ENCODE measurements around the gene PJA2.
"Not testable (repeated sequence)": the region's sequence is repeated elsewhere in the genome, so short reads cannot be mapped to it uniquely, and the experiment has no call there.

Gene PJA2

DNA sequence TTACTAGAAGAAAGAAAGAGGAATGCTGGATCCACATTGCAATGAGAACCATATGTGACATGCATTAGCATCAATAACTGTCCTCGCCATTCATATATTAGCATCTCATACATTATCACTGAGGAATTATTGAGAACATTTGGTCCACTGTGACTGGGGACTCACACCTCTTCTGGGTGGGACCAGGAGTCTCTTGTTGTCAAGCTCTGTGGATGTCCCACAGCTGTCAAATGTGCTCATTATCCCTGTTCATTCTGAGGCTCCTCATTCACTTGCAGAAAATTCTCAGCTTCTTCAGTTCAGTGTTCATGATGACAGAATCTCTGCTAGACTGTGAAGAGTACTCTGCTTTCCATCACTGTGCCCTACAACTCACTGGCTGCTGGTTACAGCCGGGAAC, 109.4 kb downstream of the PJA2 start:
- TF ChIP-seq, protein P1, sequence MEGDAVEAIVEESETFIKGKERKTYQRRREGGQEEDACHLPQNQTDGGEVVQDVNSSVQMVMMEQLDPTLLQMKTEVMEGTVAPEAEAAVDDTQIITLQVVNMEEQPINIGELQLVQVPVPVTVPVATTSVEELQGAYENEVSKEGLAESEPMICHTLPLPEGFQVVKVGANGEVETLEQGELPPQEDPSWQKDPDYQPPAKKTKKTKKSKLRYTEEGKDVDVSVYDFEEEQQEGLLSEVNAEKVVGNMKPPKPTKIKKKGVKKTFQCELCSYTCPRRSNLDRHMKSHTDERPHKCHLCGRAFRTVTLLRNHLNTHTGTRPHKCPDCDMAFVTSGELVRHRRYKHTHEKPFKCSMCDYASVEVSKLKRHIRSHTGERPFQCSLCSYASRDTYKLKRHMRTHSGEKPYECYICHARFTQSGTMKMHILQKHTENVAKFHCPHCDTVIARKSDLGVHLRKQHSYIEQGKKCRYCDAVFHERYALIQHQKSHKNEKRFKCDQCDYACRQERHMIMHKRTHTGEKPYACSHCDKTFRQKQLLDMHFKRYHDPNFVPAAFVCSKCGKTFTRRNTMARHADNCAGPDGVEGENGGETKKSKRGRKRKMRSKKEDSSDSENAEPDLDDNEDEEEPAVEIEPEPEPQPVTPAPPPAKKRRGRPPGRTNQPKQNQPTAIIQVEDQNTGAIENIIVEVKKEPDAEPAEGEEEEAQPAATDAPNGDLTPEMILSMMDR (IDR thresholded peaks at IDR 0.05; ENCODE audit: low read depth, low read length, missing control alignments) = no peak
- no peak for DNase-seq
- no peaks in the 10 kb centered on the region for H3K36me3 ChIP-seq (replicated peaks)
- in situ Hi-C loops (cut with HindIII; ENCODE audit: low pct_ligation_motif_present, low sequenced_read_pairs) = no loop called here
- H3K27ac ChIP-seq = no peak overlapping the region
- no peaks in the 10 kb centered on the region for H3K27me3 ChIP-seq (replicated peaks)
- no peak overlapping the region for H3K4me3 ChIP-seq (ENCODE audit: low read depth, low read length)

DNA sequence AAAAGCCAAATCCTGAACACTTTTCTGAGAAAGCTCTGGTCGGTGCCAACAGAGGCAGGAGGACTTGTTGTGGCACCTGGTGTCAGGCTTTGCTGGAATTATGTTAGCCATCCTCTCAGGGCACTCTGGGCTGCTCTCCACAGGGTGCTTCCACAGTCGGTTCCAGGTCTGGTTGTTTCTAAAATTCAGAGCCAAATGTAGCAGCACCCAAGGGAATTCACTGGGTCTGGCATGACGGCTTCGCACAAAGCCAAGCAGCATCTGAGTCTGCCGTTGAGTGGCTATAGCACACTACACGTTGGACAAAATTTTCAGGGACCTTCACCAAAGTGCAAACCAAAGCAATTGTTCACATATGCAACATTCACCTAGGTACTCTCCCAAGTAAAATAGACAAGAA, 110.2 kb downstream of the PJA2 start:
- TF ChIP-seq, protein P1 (IDR thresholded peaks at IDR 0.05; ENCODE audit: low read depth, low read length, missing control alignments) = no peak
- Histone ChIP-seq H3K36me3 (replicated peaks) (no peaks in the 10 kb centered on the region), H3K4me3 (ENCODE audit: low read depth, low read length) (no peak overlapping the region), H3K27me3 (replicated peaks) (no peaks in the 10 kb centered on the region), H3K27ac (no peak overlapping the region)
- in situ Hi-C loops (cut with HindIII; ENCODE audit: low pct_ligation_motif_present, low sequenced_read_pairs) = no loop called here
- DNase-seq = no peak

DNA sequence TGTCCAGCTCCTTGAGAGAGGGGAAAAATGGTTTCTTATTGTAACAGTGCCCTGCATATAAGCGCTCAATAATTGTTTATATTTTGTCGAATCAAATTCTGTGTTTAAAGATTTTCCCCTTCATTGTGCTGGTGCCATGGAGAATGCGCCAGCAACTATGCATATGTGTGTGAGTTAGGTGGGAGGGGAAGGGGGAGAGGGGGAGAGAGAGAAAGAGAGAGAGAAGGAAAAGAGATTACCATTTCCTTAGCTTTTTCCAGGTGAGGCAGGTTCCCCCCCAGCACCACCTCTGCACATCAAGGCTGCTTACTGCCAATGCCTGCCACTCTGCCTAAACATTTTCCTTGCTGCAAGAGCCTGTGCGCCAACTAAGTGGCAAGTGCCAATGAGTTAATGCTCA, 111.0 kb downstream of the PJA2 start:
- H3K27ac ChIP-seq = no peak overlapping the region
- H3K27me3 ChIP-seq (replicated peaks) = no peaks in the 10 kb centered on the region
- DNase-seq = no peak
- no peaks in the 10 kb centered on the region for H3K36me3 ChIP-seq (replicated peaks)
- no peak overlapping the region for H3K4me3 ChIP-seq (ENCODE audit: low read depth, low read length)
- in situ Hi-C loops (cut with HindIII; ENCODE audit: low pct_ligation_motif_present, low sequenced_read_pairs) = no loop called here
- TF ChIP-seq, protein P1 (IDR thresholded peaks at IDR 0.05; ENCODE audit: low read depth, low read length, missing control alignments) = no peak

DNA sequence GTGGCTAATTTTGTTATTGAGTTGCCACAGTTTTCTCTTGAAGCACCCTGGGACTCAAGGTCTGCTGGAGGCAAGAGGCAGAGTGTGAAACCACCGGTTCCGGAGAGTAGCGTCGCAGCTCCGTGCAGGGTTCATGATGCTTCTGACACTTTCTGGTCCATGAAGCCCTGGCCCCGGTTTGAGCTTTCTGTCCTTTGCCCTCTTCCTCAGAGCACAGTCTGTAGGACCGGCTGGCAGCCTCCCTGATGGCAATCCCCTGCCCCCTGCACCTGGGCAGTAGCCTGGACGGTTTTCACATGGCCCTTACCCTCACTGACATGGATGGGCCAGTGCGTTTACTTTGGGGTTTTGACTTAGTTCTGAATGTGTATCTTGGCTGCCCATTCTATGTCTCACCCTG, 111.9 kb downstream of the PJA2 start:
- Histone ChIP-seq H3K4me3 (ENCODE audit: low read depth, low read length) (no peak overlapping the region), H3K36me3 (replicated peaks) (no peaks in the 10 kb centered on the region), H3K27me3 (replicated peaks) (no peaks in the 10 kb centered on the region), H3K27ac (no peak overlapping the region)
- TF ChIP-seq, protein P1 (IDR thresholded peaks at IDR 0.05; ENCODE audit: low read depth, low read length, missing control alignments) = no peak
- DNase-seq = no peak
- in situ Hi-C loops (cut with HindIII; ENCODE audit: low pct_ligation_motif_present, low sequenced_read_pairs) = no loop called here

DNA sequence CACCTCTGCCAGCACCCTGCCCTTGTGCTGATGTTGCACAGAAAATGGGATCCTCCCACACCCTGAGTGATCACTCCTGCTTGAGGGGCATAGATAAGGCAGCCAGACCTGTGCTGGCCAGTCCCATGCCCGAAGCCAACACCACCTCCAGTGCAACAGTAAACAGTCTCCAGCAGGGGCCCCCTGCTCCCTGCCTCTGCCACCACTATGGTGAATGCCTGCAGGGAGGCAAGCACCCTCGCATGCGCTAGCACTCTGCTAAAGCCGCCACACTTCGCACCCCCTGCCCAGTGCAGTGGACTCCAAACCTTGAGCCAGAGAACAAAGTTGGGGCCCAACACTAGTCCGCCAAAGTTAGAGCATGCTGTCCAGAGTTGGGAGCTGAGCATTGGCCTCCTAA, 118.7 kb downstream of the PJA2 start:
- H3K27me3 ChIP-seq (replicated peaks) = no peaks in the 10 kb centered on the region
- TF ChIP-seq, protein P1 (IDR thresholded peaks at IDR 0.05; ENCODE audit: low read depth, low read length, missing control alignments) = no peak
- H3K27ac ChIP-seq = no peak overlapping the region
- H3K36me3 ChIP-seq (replicated peaks) = no peaks in the 10 kb centered on the region
- H3K4me3 ChIP-seq (ENCODE audit: low read depth, low read length) = no peak overlapping the region
- in situ Hi-C loops (cut with HindIII; ENCODE audit: low pct_ligation_motif_present, low sequenced_read_pairs) = no loop called here
- DNase-seq = no peak

DNA sequence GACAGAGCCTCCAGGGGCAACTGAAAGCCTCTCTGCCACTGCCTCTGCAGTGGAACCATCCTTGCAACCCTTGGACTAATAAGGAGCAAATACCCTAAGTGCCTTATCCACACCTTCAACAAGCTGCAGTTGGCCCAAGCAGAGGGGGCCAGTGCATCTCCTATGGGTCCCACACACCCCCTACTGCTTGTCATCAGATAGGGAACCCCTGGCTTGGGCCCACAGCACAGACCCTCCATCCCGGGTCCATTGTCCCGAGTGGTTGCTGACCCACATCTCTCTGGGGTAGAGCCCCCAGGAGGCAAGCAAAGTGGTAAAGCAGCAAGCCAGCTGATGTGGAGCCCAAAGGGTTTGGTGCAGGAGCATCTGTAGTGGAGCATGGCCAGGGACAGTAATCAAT, 119.5 kb downstream of the PJA2 start:
- H3K36me3 ChIP-seq (replicated peaks) = no peaks in the 10 kb centered on the region
- in situ Hi-C loops (cut with HindIII; ENCODE audit: low pct_ligation_motif_present, low sequenced_read_pairs) = no loop called here
- DNase-seq = no peak
- H3K27ac ChIP-seq = no peak overlapping the region
- TF ChIP-seq, protein P1 (IDR thresholded peaks at IDR 0.05; ENCODE audit: low read depth, low read length, missing control alignments) = no peak
- no peak overlapping the region for H3K4me3 ChIP-seq (ENCODE audit: low read depth, low read length)
- H3K27me3 ChIP-seq (replicated peaks) = no peaks in the 10 kb centered on the region

DNA sequence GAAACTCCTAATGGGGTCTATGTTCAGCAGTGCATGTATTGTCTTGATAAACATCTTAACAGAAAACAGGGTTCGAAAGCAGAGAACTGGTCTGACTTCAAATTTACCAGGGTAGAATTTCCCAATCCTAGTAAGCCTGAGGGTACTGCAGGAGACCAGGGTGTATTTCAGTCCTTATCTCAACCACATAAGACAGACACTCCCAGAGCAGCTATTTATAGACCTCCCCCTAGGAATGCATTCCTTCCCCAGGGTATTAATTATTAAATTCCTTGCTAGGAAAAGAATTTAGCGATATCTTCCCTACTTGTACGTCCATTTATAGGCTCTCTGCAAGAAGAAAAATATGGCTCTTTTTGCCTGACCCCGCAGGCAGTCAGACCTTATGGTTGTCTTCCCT, 123.1 kb downstream of the PJA2 start:
- H3K27me3 ChIP-seq (replicated peaks); DNase-seq; H3K27ac ChIP-seq; H3K4me3 ChIP-seq (ENCODE audit: low read depth, low read length); in situ Hi-C loops (cut with HindIII; ENCODE audit: low pct_ligation_motif_present, low sequenced_read_pairs); H3K36me3 ChIP-seq (replicated peaks): not testable (repeated sequence)
